HepG2 (cell line): ENCODE data around the gene TNFSF9. TPM values are rescaled to one million over a fixed set of nuclear protein-coding genes. Genes with fewer than 3 reads are reported as not detected.
A peak's percentile ranks its signal among the peaks of the same experiment; 100 is the strongest.

Experiments
- ARNT2 ChIP-seq: sonication (generic); formaldehyde crosslinking; IDR thresholded peaks from 2 replicates; pipeline ENCODE4 v1.8.0; 2022; ENCODE audit warnings: mild to moderate bottlenecking, low read depth, missing genetic modification reagents, moderate library complexity
- CHCHD3 ChIP-seq: sonication (generic); formaldehyde crosslinking; IDR thresholded peaks from 2 replicates; pipeline ENCODE4 v1.8.0; 2022; ENCODE audit warnings: mild to moderate bottlenecking, missing genetic modification reagents, moderate library complexity
- DMTF1 ChIP-seq: sonication (generic); formaldehyde crosslinking; IDR thresholded peaks from 2 replicates; pipeline ENCODE4 v1.4.0; 2020; ENCODE audit warnings: mild to moderate bottlenecking, missing genetic modification reagents
- E2F2 ChIP-seq: sonication (generic); formaldehyde crosslinking; IDR thresholded peaks from 2 replicates; pipeline ENCODE4 v1.4.0; 2020; ENCODE audit warnings: missing genetic modification reagents, borderline replicate concordance
- FOXA1 ChIP-seq, 2 experiments: fragments of 450-650 bp in 1 of 2; sonication (generic) in 1 of 2; formaldehyde crosslinking in 1 of 2; IDR thresholded peaks; 2 replicates each; pipeline versions ENCODE4 v1.4.0 to v1.6.1; 2016 to 2020; ENCODE audit warnings: missing genetic modification reagents in 1 of 2
- HMG20A ChIP-seq: IDR thresholded peaks from 2 replicates; pipeline ENCODE4 v1.6.1; 2016; ENCODE audit warnings: borderline replicate concordance
- HNRNPK ChIP-seq: fragments of 200-400 bp; formaldehyde crosslinking; IDR thresholded peaks from 2 replicates; pipeline ENCODE4 v1.6.1; 2018; ENCODE audit warnings: low read length, low read depth, moderate library complexity, mild to moderate bottlenecking; ENCODE audit not compliant: poor library complexity, severe bottlenecking
- JDP2 ChIP-seq: sonication (generic); formaldehyde crosslinking; IDR thresholded peaks from 2 replicates; pipeline ENCODE4 v1.8.1; 2022; ENCODE audit warnings: missing genetic modification reagents, borderline replicate concordance
- KAT8 ChIP-seq: IDR thresholded peaks from 2 replicates; pipeline ENCODE4 v1.6.1; 2016; ENCODE audit warnings: missing genetic modification reagents, missing compliant biosample characterization
- KLF12 ChIP-seq: sonication (generic); formaldehyde crosslinking; IDR thresholded peaks from 2 replicates; pipeline ENCODE4 v1.4.0; 2020; ENCODE audit warnings: missing genetic modification reagents, borderline replicate concordance
- MAX ChIP-seq: IDR thresholded peaks from 2 replicates; pipeline ENCODE4 v1.6.1; 2012; ENCODE audit warnings: inconsistent platforms
- NR0B2 ChIP-seq: sonication (generic); formaldehyde crosslinking; IDR thresholded peaks from 2 replicates; pipeline ENCODE4 v1.4.0; 2020; ENCODE audit warnings: mild to moderate bottlenecking, missing genetic modification reagents
- PHF8 ChIP-seq: sonication (generic); formaldehyde crosslinking; IDR thresholded peaks from 2 replicates; pipeline ENCODE4 v1.5.0; 2020; ENCODE audit warnings: missing genetic modification reagents
- PITX1 ChIP-seq: sonication (generic); formaldehyde crosslinking; IDR thresholded peaks from 2 replicates; pipeline ENCODE4 v1.5.1; 2020; ENCODE audit warnings: mild to moderate bottlenecking, missing genetic modification reagents
- REXO4 ChIP-seq: sonication (generic); formaldehyde crosslinking; IDR thresholded peaks from 2 replicates; pipeline ENCODE4 v1.8.0; 2022; ENCODE audit warnings: missing genetic modification reagents, mild to moderate bottlenecking, borderline replicate concordance
- SP1 ChIP-seq, 2 experiments: fragments of 450-650 bp in 1 of 2; sonication (generic) in 1 of 2; formaldehyde crosslinking in 1 of 2; IDR thresholded peaks; 2 replicates each; pipeline versions ENCODE4 v1.4.0 to v1.6.1; 2016 to 2020; ENCODE audit warnings: missing genetic modification reagents in 1 of 2
- TSC22D2 ChIP-seq: sonication (generic); formaldehyde crosslinking; IDR thresholded peaks from 2 replicates; pipeline ENCODE4 v1.5.1; 2020; ENCODE audit warnings: missing genetic modification reagents, mild to moderate bottlenecking, borderline replicate concordance
- ZBTB20 ChIP-seq: sonication (generic); formaldehyde crosslinking; IDR thresholded peaks from 2 replicates; pipeline ENCODE4 v1.8.1; 2023; ENCODE audit warnings: missing genetic modification reagents, low read depth, mild to moderate bottlenecking, borderline replicate concordance
- ZBTB44 ChIP-seq: sonication (generic); formaldehyde crosslinking; IDR thresholded peaks from 2 replicates; pipeline ENCODE4 v1.4.0; 2020; ENCODE audit warnings: missing genetic modification reagents
- ZNF17 ChIP-seq: sonication (generic); formaldehyde crosslinking; IDR thresholded peaks from 2 replicates; pipeline ENCODE4 v1.5.0; 2020; ENCODE audit warnings: mild to moderate bottlenecking, missing genetic modification reagents
- ZNF224 ChIP-seq: sonication (generic); formaldehyde crosslinking; IDR thresholded peaks from 2 replicates; pipeline ENCODE4 v1.5.0; 2020; ENCODE audit warnings: mild to moderate bottlenecking, missing genetic modification reagents
- ZNF30 ChIP-seq: sonication (generic); formaldehyde crosslinking; IDR thresholded peaks from 2 replicates; pipeline ENCODE4 v1.5.0; 2020; ENCODE audit warnings: mild to moderate bottlenecking, missing genetic modification reagents
- ZNF883 ChIP-seq: sonication (generic); formaldehyde crosslinking; IDR thresholded peaks from 2 replicates; pipeline ENCODE4 v1.5.1; 2020; ENCODE audit warnings: mild to moderate bottlenecking, missing genetic modification reagents; ENCODE audit errors: not compliant biosample characterization
- polyA plus RNA-seq, 8 experiments: library from polyadenylated mRNA; depleted of rRNA in 3 of 8; stranded (reverse) in 7 of 8; unstranded in 1 of 8; fragments of >200 nt; fragmentation: Illumina TruSeq in 4 of 8; extraction: Trizol in 4 of 8; gene quantifications; 2 replicates each; pipeline versions ENCODE4 v1.2.1 to v1.2.3, GENCODE V29; 2011 to 2016; ENCODE audit warnings: low read depth in 4 of 8, missing spikeins in 1 of 8, mixed read lengths in 1 of 8; ENCODE audit not compliant: insufficient read depth in 1 of 8
- total RNA-seq, 5 experiments: library from RNA; depleted of rRNA; stranded (reverse); fragments of >200 nt; fragmentation: Illumina TruSeq; extraction: Trizol; gene quantifications; 2 replicates each; pipeline ENCODE4 v1.2.3, GENCODE V29; 2016; ENCODE audit warnings: low read depth in 1 of 5

Gene TNFSF9
- total and polyA plus RNA-seq, 2 of the 13 experiments (the other 11 are each of a cell fraction or from before 2014, with no cell fraction given): 1.0 to 1.8 TPM

GRCh38 chr19:6551607-6552450, 21.0 kb downstream of the TNFSF9 start (continued):
- 0 out of 2 replicates have a peak, but pooled peaks have one; percentile 53 for TF ChIP-seq ARNT2 (CRISPR knock-in tag)
- no peak for TF ChIP-seq ZBTB20 (CRISPR knock-in tag)
- TF ChIP-seq KAT8 (CRISPR knock-in tag): 0 out of 2 replicates have a peak, but pooled peaks have one; percentile 48
- no peak for TF ChIP-seq ZNF30 (CRISPR knock-in tag)
- 0 out of 2 replicates have a peak, but pooled peaks have one; percentile 39 for TF ChIP-seq TSC22D2 (CRISPR knock-in tag)
- peak; percentile 53; the same call in 1 of the 2 replicates for TF ChIP-seq HMG20A (CRISPR knock-in tag)
- no peak for TF ChIP-seq HNRNPK
- TF ChIP-seq JDP2 (CRISPR knock-in tag): no peak
- peak; percentile 92; the same call in 1 of the 2 replicates for TF ChIP-seq DMTF1 (CRISPR knock-in tag)
- no peak for TF ChIP-seq E2F2 (CRISPR knock-in tag)
- TF ChIP-seq ZNF883 (CRISPR knock-in tag): no peak
- no peak for TF ChIP-seq KLF12 (CRISPR knock-in tag)
- TF ChIP-seq CHCHD3 (CRISPR knock-in tag): 0 out of 2 replicates have a peak, but pooled peaks have one; percentile 48
- TF ChIP-seq FOXA1 (IDR thresholded peaks at IDR 0.05): no peak
- TF ChIP-seq FOXA1 (CRISPR knock-in tag; IDR thresholded peaks at IDR 0.05): no peak
- no peak for TF ChIP-seq SP1 (IDR thresholded peaks at IDR 0.05)
- peak; percentile 63 for TF ChIP-seq SP1 (CRISPR knock-in tag; IDR thresholded peaks at IDR 0.05)
- peak; percentile 44; the same call in 1 of the 2 replicates for TF ChIP-seq PITX1 (CRISPR knock-in tag)
- no peak for TF ChIP-seq ZBTB44 (CRISPR knock-in tag)
- TF ChIP-seq ZNF17 (CRISPR knock-in tag): no peak
- 0 out of 2 replicates have a peak, but pooled peaks have one; percentile 30 for TF ChIP-seq PHF8
- no peak for TF ChIP-seq REXO4 (CRISPR knock-in tag)
- TF ChIP-seq MAX: peak; percentile 64
- no peak for TF ChIP-seq NR0B2 (CRISPR knock-in tag)
- TF ChIP-seq ZNF224 (CRISPR knock-in tag): no peak
